ENCODE results near the gene ARHGAP5.

The ARHGAP5 gene, protein sequence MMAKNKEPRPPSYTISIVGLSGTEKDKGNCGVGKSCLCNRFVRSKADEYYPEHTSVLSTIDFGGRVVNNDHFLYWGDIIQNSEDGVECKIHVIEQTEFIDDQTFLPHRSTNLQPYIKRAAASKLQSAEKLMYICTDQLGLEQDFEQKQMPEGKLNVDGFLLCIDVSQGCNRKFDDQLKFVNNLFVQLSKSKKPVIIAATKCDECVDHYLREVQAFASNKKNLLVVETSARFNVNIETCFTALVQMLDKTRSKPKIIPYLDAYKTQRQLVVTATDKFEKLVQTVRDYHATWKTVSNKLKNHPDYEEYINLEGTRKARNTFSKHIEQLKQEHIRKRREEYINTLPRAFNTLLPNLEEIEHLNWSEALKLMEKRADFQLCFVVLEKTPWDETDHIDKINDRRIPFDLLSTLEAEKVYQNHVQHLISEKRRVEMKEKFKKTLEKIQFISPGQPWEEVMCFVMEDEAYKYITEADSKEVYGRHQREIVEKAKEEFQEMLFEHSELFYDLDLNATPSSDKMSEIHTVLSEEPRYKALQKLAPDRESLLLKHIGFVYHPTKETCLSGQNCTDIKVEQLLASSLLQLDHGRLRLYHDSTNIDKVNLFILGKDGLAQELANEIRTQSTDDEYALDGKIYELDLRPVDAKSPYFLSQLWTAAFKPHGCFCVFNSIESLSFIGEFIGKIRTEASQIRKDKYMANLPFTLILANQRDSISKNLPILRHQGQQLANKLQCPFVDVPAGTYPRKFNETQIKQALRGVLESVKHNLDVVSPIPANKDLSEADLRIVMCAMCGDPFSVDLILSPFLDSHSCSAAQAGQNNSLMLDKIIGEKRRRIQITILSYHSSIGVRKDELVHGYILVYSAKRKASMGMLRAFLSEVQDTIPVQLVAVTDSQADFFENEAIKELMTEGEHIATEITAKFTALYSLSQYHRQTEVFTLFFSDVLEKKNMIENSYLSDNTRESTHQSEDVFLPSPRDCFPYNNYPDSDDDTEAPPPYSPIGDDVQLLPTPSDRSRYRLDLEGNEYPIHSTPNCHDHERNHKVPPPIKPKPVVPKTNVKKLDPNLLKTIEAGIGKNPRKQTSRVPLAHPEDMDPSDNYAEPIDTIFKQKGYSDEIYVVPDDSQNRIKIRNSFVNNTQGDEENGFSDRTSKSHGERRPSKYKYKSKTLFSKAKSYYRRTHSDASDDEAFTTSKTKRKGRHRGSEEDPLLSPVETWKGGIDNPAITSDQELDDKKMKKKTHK (N-terminal part only)

DNA sequence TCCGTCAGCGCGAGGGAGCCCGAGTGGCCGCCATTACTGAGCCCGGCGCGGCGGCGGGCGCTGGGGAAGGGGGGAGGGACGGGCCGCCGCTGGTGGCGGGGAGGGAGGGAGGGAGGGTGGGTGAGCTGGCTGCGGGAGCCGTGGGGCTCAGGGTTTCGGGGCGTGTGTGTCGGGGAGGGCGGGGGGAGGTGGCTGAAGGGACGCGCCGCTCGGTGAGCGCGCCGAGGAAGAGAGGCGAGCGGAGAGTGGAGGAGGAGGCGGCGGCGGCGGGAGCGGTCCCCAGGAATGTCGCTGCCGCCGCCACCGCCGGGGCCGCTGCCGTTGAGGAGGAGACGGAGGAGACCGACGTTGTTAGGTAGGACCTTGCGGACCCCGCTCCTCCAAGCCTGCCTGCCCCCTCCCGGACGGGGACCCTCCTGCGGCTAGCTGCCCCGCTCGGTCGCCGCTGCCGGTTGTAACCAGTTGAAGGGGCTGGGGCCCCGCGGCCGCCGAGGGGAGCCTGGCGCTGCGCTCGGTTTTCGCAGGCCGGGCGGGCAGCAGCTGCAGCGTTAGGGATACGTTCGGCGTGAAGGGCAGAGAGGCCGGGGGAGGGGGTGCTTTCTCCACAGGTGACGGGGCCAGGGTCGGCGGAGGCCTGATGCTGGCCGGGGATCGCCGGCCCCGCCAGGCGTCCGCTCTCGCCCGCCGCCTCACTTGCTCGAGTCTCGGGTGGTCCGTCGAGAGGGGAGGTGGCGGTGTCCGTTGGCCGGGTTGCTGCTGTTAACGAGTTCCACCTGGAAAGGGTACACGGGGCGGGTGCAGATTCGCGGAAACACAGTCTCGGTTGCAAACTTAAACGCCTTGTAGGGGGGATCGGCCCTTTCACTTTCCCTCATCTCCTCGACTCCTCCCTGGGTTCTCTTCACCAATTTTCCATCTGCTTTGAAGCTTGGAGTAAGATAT is at the start of gene ARHGAP5:
ARHGAP5 (plus strand) TSS at position 224 of the 942 bp plus-strand sequence. CDS start 13,366 bp downstream, outside the sequence.
- DNase-seq (ENCODE audit: low read depth in 2 of 2, low spot score in 1 of 2) = peak in 1 of 2 donors; percentile 54

DNA sequence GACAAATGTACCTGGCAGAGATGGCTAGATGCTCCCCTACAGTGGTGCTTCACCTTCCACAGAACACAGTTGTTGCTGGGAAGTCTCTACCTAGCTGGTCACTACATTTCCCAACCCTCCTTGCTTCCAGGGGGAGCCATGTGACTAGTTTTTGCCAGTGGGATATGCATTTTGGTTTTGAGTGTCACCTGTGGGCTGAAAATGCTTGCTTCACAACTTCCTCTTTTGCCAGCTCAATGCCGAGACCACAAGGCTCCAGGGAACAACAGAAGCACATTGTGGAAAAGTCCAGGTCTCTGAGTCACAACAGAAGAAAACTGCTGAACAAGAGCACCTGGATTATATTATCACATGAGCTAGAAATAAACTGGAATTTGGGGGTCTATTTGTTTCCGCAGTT is 48.5 kb upstream of the ARHGAP5 start:
- DNase-seq (ENCODE audit: low read depth in 2 of 2, low spot score in 1 of 2) = no peak

DNA sequence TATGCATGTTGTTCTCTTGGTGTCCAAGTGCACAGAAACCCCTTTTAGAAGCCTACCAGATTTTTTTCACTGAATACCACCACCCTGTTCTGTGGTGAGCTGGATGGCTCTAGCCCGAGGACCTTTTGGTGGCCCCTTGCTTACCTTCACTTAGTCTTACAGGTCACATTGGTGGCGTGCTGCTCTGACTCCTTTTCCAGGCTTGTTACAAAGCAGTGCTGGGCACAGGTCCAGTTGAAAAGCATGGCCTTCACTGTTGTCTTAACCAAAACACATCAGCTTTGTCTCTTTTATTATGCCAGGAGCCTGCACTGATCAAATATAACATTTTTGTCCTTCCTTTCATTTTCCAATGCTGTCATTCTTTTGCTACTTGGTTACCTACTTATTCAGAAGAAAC is 43.6 kb upstream of the ARHGAP5 start:
- DNase-seq (ENCODE audit: low read depth in 2 of 2, low spot score in 1 of 2) = no peak

DNA sequence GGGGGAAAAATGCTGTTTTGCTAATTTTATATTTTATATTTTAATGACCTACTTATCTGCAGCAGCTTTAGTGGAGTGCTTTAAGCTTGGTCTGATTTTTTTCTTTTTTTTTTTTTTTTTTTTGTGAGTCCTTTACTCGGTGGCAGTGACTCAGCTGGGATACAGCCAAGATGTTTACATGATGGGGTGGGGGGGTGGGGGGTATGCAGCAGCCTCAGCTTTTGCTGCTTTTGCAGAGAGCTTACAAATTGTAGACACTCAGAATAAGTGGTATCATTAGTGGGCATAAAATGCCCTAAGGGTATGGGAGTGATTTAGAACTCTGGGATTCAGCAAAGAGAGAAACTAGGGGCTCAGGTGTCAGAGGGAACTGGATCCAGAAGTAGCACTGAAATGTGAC is 38.2 kb upstream of the ARHGAP5 start:
- no peak for DNase-seq (ENCODE audit: low read depth in 2 of 2, low spot score in 1 of 2)

DNA sequence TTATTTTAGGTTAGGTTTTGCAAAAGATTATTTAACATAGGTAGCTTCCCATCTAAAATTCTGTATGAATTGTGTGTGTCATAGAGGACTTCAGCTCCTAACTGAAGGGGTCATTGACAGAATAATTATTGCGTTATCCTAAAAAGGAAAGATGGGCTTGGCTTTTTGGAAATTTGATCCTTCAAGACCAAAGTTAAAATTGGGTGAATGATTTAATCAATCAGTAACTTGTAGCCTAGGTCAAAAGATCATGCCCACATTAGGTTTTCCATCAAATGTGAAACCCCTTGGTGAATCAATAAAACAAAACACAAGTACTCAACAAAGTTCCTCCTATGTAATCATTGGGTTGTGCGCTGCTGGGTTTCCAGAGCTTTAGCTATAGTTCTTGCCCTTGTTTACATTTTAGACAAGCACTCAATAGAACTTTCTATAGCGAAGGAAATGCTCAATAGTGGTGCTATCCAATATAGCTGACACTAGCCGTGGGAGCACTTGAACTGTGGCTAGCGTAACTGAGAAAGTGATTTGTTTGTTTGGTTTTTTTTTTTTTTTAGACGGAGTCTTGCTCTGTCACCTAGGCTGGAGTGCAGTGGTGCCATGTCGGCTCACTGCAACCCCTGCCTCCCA is 37.6 kb upstream of the ARHGAP5 start:
- no peak for DNase-seq (ENCODE audit: low read depth in 2 of 2, low spot score in 1 of 2)

DNA sequence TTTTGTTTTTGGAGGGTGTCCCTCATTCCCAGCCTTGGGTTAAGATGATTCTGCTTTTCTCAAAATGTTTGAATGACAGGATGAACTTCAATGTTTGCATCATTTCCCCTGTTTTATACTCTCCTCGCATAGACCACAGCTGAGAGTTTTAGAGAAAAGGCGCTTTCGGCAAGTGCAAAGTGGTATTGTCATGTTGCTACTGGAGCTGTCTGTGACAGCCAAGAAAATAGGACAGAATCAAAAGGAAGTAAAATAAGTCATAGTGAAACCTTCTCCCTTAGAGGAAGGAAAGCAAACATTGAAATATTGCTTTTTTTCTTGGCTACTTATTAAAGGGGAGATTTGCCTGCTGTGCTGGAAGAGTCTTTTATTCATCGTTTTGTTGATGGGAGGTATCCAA is 33.5 kb upstream of the ARHGAP5 start:
- DNase-seq (ENCODE audit: low read depth in 2 of 2, low spot score in 1 of 2) = no peak

DNA sequence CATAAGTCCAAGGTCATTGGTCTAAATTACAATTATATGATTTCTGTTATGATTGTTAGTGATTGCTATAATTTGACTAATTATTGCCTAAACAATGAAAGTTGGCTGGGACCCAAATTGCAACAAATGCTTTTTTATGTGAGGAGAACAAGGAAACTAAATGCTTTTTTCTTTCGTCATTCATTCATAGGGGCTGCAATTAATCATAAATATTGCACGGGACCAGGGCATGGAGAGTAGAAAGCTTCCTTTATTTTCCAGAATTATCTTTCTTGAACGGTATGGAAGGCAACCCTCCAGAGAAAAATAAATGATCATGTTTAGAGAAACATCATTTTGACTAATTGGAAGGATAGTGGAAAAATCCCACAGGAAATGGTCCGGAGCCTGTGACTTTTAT is 32.6 kb upstream of the ARHGAP5 start:
- DNase-seq (ENCODE audit: low read depth in 2 of 2, low spot score in 1 of 2) = no peak

DNA sequence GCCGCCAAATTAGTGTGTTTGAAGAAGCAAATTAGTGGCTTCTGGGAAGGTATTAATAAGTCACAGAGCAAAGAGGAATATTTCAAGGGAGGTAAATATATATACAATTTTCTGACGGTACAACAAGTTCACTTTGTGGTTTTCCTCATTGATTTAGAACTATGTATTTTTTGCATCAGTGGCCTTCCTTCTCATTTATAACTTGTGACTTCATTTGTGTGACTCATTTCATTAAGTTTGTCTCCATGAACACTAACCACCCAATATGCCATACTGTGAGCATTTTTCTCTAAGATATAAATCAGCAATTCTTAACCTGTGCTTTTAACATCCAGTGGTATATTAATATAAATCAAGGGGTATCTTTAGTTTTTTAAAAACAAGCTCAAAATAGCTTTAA is 29.3 kb upstream of the ARHGAP5 start:
- no peak for DNase-seq (ENCODE audit: low read depth in 2 of 2, low spot score in 1 of 2)

DNA sequence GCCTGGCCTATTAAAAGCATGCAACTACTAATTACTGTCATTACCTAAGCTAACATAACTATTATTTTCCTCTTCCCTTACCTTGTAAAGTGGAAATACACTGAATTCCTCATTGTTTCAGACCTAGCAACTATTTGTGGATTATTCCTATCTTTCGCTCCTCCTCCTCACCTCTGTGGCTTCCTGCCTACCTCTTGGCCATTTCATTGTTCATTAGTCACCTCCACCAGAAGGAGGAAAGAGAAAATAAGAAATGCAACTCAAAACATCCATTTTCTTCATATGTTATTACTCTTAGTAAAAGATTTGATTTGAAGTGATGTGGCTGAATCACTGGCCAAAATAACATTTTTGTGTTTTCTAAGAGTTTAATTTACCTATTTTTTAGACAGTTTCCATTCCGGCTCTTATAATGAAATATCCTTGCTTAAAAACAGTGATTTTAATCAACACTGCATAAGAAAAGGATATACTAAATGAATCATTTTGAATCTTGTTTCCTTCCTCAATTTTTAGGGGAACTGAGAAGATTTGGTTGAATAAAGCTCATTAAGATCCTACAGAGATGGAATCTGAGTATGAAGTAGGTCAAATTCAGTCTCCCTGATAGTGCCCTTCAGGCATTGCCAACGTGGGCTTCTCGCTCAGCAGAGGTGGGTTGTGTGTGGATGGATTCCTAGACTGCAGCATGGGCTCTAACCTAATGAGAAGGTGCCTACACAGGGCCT is 27.6 kb upstream of the ARHGAP5 start:
- no peak for DNase-seq (ENCODE audit: low read depth in 2 of 2, low spot score in 1 of 2)

DNA sequence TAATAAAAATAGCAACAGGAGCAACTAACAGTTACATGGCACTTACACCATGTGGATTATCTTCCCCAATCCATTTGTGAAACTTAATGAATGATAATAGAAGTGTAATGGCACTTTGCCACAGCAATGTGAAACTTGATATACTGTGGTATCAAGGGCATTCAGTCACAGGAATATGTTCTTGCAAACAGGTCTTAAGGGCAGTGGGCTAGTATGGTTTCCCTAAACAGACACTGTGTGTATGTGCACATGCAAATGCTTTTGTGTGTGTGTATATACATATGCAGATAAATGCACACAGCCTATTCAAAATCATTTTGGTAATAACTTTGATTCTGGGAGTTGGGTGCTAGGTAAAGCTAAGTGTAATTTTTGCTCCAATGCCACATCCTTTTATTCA is 26.2 kb upstream of the ARHGAP5 start:
- no peak for DNase-seq (ENCODE audit: low read depth in 2 of 2, low spot score in 1 of 2)

DNA sequence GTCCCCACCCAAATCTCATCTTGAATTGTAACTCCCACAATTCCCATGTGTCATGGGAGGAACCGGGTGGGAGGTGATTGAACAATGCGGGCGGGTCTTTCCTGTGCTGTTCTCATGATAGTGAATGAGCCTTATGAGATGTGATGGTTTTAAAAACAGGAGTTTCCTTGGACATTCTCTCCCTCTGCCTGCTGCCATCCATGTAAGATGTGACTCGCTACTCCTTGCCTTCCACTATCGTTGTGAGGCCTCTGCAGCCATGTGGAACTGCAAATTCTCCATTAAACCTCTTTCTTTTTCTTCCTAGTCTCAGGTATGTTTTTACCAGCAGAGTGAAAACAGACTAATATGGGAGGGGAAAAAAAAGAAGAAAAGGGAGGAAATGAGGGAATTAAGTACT is 22.6 kb upstream of the ARHGAP5 start:
- no peak for DNase-seq (ENCODE audit: low read depth in 2 of 2, low spot score in 1 of 2)

DNA sequence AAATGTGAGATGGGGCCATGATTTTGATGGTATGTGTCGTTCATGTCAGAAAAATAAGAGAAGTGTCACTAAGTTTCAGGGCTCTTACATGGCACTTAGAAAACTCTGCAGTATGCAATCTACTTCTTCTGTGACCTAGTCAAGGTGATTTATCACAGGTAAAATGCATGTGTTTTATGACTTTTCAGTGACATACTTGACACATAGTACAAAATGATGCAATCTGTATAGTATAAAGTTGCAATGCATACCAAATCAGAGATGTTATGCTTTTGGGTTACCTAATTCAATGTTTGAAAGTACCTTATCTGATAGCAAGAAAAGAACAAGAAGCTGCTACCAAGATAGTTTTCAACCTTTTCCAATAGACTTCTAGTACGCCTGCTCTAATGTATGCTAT is 21.9 kb upstream of the ARHGAP5 start:
- DNase-seq (ENCODE audit: low read depth in 2 of 2, low spot score in 1 of 2) = no peak

DNA sequence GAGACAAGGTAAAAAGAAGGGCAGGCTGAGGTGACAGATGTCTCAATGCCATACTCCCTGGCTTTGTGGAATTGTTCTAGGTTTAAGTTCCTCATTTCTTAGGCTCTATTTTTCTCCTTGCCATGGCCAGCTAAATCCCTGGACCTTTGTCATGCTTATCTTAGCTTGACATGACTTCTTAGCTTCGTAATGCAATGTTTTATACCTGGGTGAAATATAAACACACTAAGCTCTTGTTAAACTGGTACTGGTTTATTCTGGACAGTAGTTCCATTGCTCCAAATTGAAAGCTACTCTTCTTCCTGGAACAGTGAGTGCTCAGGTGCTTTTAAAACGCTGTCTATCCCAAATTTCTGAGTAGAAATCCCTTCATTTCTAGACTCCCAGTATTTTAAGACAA is 17.4 kb upstream of the ARHGAP5 start:
- DNase-seq (ENCODE audit: low read depth in 2 of 2, low spot score in 1 of 2) = no peak

DNA sequence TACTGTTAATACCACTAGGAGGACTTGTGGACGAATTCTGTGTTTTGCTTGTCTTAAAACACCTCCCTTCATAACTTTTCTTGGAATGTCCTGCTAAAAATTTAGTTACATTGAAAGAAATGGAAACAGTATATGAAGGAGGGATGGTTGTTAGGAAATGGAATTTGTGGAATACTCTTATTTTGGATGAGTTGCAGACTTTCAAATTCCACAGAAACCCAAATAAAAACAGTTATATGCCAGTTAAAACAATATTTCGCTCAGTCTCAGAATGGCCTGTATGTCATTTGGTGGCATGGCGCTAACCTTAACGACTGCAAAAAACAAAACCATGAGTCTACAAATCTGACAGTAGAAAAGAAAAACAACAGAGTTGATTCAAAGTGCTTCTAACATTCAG is 12.2 kb upstream of the ARHGAP5 start:
- DNase-seq (ENCODE audit: low read depth in 2 of 2, low spot score in 1 of 2) = no peak

DNA sequence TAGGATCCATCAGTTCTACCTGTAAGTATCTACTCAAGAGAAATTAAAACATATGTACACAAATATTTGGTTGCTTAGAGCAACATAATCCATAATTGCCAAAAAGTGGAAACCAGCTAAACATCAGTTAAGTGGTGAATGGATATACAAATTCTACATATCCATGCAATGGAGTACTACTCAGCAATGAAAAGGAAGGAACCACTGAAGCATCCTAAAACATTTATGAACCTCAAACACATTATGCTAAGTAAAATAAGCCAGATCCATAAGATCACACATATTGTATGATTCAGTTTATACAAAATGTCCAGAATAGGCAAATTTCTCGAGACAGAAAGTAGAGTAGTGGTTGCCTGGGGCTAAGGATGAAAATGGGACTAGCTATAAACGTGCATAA is 8.4 kb upstream of the ARHGAP5 start:
- DNase-seq (ENCODE audit: low read depth in 2 of 2, low spot score in 1 of 2) = no peak

DNA sequence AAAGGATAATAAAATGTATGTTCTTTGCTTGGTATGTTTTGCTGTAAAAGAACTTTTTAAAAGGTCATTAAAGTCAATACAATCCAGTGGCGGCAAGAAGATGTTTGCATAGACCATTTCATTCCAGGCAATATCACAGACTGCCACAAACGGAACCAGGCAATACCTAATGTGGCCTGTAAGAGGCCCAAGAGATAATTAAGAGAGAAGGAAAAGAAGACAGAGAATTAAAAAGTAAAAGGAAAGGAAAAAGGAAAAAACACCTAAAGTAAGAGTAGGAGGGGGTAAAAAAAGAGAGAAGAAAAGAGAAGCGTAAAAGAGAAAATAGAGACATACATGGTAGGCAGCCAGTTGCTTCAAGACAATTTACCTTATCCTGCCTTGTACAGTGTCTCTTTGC is 6.8 kb upstream of the ARHGAP5 start:
- DNase-seq (ENCODE audit: low read depth in 2 of 2, low spot score in 1 of 2) = no peak

DNA sequence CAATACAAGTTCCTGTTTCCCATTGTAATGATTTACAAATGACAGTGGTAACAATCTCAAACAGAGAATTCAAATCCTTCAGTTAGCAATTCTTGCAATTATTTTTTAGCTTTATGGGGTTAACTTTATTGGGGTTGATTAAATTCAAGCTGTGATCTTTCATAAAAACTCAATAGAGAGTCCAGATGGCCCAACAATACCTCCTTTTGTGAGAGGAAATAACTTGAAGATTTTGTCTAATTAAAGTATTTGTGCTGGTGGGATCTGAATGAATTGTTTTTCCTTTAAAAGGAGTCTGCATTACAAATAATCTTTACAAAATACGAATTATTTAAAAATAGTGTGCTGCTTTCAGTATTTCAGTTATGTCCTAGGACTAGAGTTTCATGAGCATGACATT is 4.4 kb upstream of the ARHGAP5 start:
- DNase-seq (ENCODE audit: low read depth in 2 of 2, low spot score in 1 of 2) = no peak

DNA sequence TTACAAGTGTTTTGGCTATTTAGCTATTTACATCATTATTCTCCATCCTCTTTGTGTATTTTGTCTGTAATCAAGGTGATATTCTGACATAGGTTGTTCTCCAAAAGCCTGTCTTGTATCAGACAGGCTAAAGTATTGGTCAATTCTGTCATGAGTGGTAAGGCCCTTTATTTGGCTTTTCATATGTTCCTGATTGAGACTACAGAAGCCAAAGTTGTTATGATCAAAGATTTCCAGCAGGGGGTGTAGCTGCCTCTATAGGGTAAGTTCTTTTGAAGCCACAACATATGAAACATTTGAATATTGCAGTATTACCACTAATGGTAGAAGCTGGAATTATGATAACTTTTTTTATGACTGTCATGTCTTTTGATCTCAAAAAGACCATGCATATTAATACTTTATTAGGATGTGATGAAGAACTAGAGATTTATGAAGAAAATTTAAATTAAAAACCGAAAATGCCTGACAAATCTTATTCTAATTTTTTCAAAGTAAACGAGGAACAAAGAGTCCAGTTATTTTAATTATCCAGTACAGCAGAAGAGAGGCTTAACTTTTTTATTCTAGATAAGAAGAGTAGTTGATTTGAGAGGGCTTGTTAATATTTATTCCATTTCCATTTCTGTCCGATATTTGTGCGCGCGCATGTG is 3.4 kb upstream of the ARHGAP5 start:
- DNase-seq (ENCODE audit: low read depth in 2 of 2, low spot score in 1 of 2) = peak in 1 of 2 donors; percentile 23

Data from stimulated activated CD8-positive, alpha-beta memory T cell treated with anti-CD3 and anti-CD28 coated beads, Interleukin-4, amount 100 ng/mL, for 4 hours (primary cell).